Keratinocyte (primary cell): ENCODE measurements around the gene PDCL2. TPM values are rescaled to one million over a fixed set of nuclear protein-coding genes. Genes with fewer than 3 reads are reported as not detected.
A peak's percentile ranks its signal among the peaks of the same experiment; 100 is the strongest.

ENCODE experiments used
- DNase-seq: peaks from one replicate; pipeline ENCODE4 v3.0.0-alpha.2; 2011; ENCODE audit warnings: low read depth, missing footprints, low spot score
- FAIRE-seq: peaks from 2 replicates; lab custom pipeline; 2011; peaks lifted over from hg19 to GRCh38; lab: Jason Lieb, UNC
- H2AFZ ChIP-seq: 2 replicates; pipeline ENCODE4 v1.6.0; 2012; ENCODE audit warnings: low read length, control low read depth, inconsistent platforms; ENCODE audit not compliant: control insufficient read depth
- H3K27ac ChIP-seq: 2 replicates; pipeline ENCODE4 v1.5.1; 2011; ENCODE audit warnings: low read length; ENCODE audit not compliant: control insufficient read depth, insufficient read depth
- H3K27me3 ChIP-seq: 3 replicates; pipeline ENCODE4 v1.6.0; 2011; ENCODE audit warnings: low read length; ENCODE audit not compliant: control insufficient read depth, insufficient read depth; ENCODE audit errors: extremely low read depth
- H3K36me3 ChIP-seq, 2 experiments: 2 replicates in 1 of 2; 3 replicates in 1 of 2; pipeline ENCODE4 v1.5.1; 2011; ENCODE audit warnings: low read length in 2 of 2, mild to moderate bottlenecking in 1 of 2; ENCODE audit not compliant: control insufficient read depth in 2 of 2, insufficient read depth in 2 of 2; ENCODE audit errors: extremely low read depth in 1 of 2
- H3K4me1 ChIP-seq: 3 replicates; pipeline ENCODE4 v1.5.1; 2011; ENCODE audit warnings: low read length; ENCODE audit not compliant: control insufficient read depth, insufficient read depth; ENCODE audit errors: extremely low read depth
- H3K4me2 ChIP-seq: 3 replicates; pipeline ENCODE4 v1.6.0; 2011; ENCODE audit warnings: low read depth, low read length; ENCODE audit not compliant: control insufficient read depth, insufficient read depth; ENCODE audit errors: extremely low read depth
- H3K4me3 ChIP-seq, 3 experiments: fragments of 200-600 bp in 1 of 3; sonication (generic) in 1 of 3; 2 replicates in 2 of 3; 3 replicates in 1 of 3; pipeline ENCODE4 v1.5.1; 2011 to 2016; ENCODE audit warnings: low read length in 3 of 3, mild to moderate bottlenecking in 3 of 3, control low read depth in 2 of 3, inconsistent platforms in 1 of 3, low read depth in 1 of 3, mixed read lengths in 1 of 3, mixed run types in 1 of 3, moderate library complexity in 1 of 3; ENCODE audit not compliant: control insufficient read depth in 2 of 3, insufficient read depth in 2 of 3; ENCODE audit errors: extremely low read depth in 1 of 3
- H3K79me2 ChIP-seq: 2 replicates; pipeline ENCODE4 v1.6.0; 2012; ENCODE audit warnings: low read length; ENCODE audit not compliant: control insufficient read depth, insufficient read depth
- H3K9ac ChIP-seq: 3 replicates; pipeline ENCODE4 v1.6.0; 2011; ENCODE audit warnings: low read length; ENCODE audit not compliant: control insufficient read depth, insufficient read depth; ENCODE audit errors: extremely low read depth
- H3K9me1 ChIP-seq: 3 replicates; pipeline ENCODE4 v1.6.0; 2011; ENCODE audit warnings: low read length; ENCODE audit not compliant: control insufficient read depth, insufficient read depth; ENCODE audit errors: extremely low read depth
- H3K9me3 ChIP-seq: 2 replicates; pipeline ENCODE4 v1.5.1; 2012; ENCODE audit warnings: low read depth, low read length; ENCODE audit not compliant: control insufficient read depth
- H4K20me1 ChIP-seq: 3 replicates; pipeline ENCODE4 v1.6.0; 2011; ENCODE audit warnings: low read length; ENCODE audit not compliant: control insufficient read depth, insufficient read depth; ENCODE audit errors: extremely low read depth
- CTCF ChIP-seq, 3 experiments: IDR thresholded peaks in 1 of 3; conservative IDR thresholded peaks in 1 of 3; optimal IDR thresholded peaks in 1 of 3; 2 replicates in 2 of 3; 3 replicates in 1 of 3; pipeline versions ENCODE3 to v1.5.1; 2011; ENCODE audit warnings: low read length in 3 of 3, mild to moderate bottlenecking in 3 of 3, moderate library complexity in 2 of 3, control low read depth in 1 of 3, inconsistent platforms in 1 of 3; ENCODE audit not compliant: insufficient read depth in 2 of 3; ENCODE audit errors: extremely low read depth in 1 of 3
- EZH2 ChIP-seq: IDR thresholded peaks from one replicate; pipeline ENCODE4 v1.6.1; 2012; ENCODE audit warnings: inconsistent platforms, mild to moderate bottlenecking, low read length, moderate library complexity
- dilution Hi-C: fragments of 300-500 bp; cut with MboI; formaldehyde crosslinking; loops from one replicate; pipeline ENCODE4 v1.7.0; 2020; ENCODE audit warnings: low sequenced_read_pairs; ENCODE audit not compliant: extremely low pct_ligation_motif_present
- polyA plus RNA-seq, 5 experiments: library from polyadenylated mRNA; depleted of rRNA in 3 of 5; stranded (reverse) in 3 of 5; stranded (forward) in 1 of 5; unstranded in 1 of 5; fragments of >200 nt; gene quantifications; 1 replicate in 1 of 5; 2 replicates in 3 of 5; 3 replicates in 1 of 5; pipeline versions ENCODE4 v1.2.1 to v1.2.3, GENCODE V29; 2011 to 2012; ENCODE audit warnings: missing spikeins in 2 of 5, low read depth in 1 of 5, low replicate concordance in 1 of 5

The PDCL2 gene
- polyA plus RNA-seq, 1 donor (not counting 4 experiments of a cell fraction or from before 2014, with no cell fraction given), result not detected

GRCh38 chr4:55549888-55550287 is 42.2 kb downstream of the PDCL2 start:
- H3K36me3 ChIP-seq, result no peaks in the 10 kb centered on the region
- H3K4me2 ChIP-seq, result peak overlapping the region; percentile 76
- no peak overlapping the region for H2AFZ ChIP-seq
- H3K9me1 ChIP-seq, result peaks cover 3% of the 10 kb centered on the region
- peaks cover 47% of the 10 kb centered on the region for H3K4me1 ChIP-seq
- TF ChIP-seq CTCF (optimal IDR thresholded peaks at IDR 0.05 in 1 of 3, IDR thresholded peaks at IDR 0.05 in 1 of 3, conservative IDR thresholded peaks at IDR 0.05 in 1 of 3; ENCODE audit: extremely low read depth in 1 of 3, insufficient read depth in 2 of 3, low read length in 3 of 3) (no peak), EZH2 (no peak)
- H3K27ac ChIP-seq, result peak overlapping the region; percentile 78
- dilution Hi-C loops, result no loop called here
- FAIRE-seq (peak; percentile 53), DNase-seq (peak; percentile 65)
- no peak overlapping the region for H3K9ac ChIP-seq
- no peaks in the 10 kb centered on the region for H4K20me1 ChIP-seq
- no peaks in the 10 kb centered on the region for H3K27me3 ChIP-seq
- no peaks in the 10 kb centered on the region for H3K9me3 ChIP-seq
- no peak overlapping the region for H3K4me3 ChIP-seq
- peaks cover 11% of the 10 kb centered on the region for H3K79me2 ChIP-seq

GRCh38 chr4:55547918-55548317 is 44.1 kb downstream of the PDCL2 start:
- Histone ChIP-seq H3K4me1 (peaks cover 54% of the 10 kb centered on the region), H3K79me2 (peaks cover 31% of the 10 kb centered on the region), H3K27ac (peak overlapping the region; percentile 94), H3K27me3 (no peaks in the 10 kb centered on the region), H3K36me3 (no peaks in the 10 kb centered on the region), H3K9ac (peak overlapping the region; percentile 93), H4K20me1 (no peaks in the 10 kb centered on the region), H2AFZ (peak overlapping the region; percentile 77), H3K4me3 (peak overlapping the region in 2 of 3 experiments; percentile 93 to 95), H3K9me1 (peaks cover 3% of the 10 kb centered on the region), H3K4me2 (peak overlapping the region; percentile 88), H3K9me3 (no peaks in the 10 kb centered on the region)
- peak; percentile 17 for FAIRE-seq
- DNase-seq, result no peak
- dilution Hi-C loops, result no loop called here
- TF ChIP-seq EZH2 (no peak), CTCF (optimal IDR thresholded peaks at IDR 0.05 in 1 of 3, IDR thresholded peaks at IDR 0.05 in 1 of 3, conservative IDR thresholded peaks at IDR 0.05 in 1 of 3; ENCODE audit: extremely low read depth in 1 of 3, insufficient read depth in 2 of 3, low read length in 3 of 3) (no peak)
